HCT116 (cell line): ENCODE measurements around the gene SLC25A6. TPM values are rescaled to one million over a fixed set of nuclear protein-coding genes. Genes with fewer than 3 reads are reported as not detected.
A peak's percentile ranks its signal among the peaks of the same experiment; 100 is the strongest.

Source experiments
- ATAC-seq: fragments of 200-7000 bp; cut with Tn5 transposase; 2 replicates; pipeline ENCODE4 v1.9.1; 2020; ENCODE audit warnings: mild to moderate bottlenecking, moderate library complexity
- BruUV-seq: library from RNA; stranded (reverse); fragments of 400-500 nt; replicated peaks from 2 replicates; lab custom pipeline; 2021; lab: Mats Ljungman, UMichigan
- CTCF ChIA-PET: fragments of 300-600 bp; sonication (Branson Sonifier 250); formaldehyde crosslinking; loops from one replicate; lab custom pipeline; 2021; ENCODE audit warnings: antibody characterized with exemption; lab: Charles Lee
- POLR2A ChIA-PET: fragments of 300-600, 350-600 bp; sonication (Branson Sonifier 250); formaldehyde crosslinking; loops from one replicate; lab custom pipeline; 2021; ENCODE audit warnings: antibody characterized with exemption; lab: Charles Lee
- RAD21 ChIA-PET, 2 experiments: fragments of 300-600 bp; sonication (Branson Sonifier 250); formaldehyde crosslinking; loops; one replicate each; lab custom pipeline; 2023; ENCODE audit warnings: low total read pairs in 2 of 2; ENCODE audit not compliant: uncharacterized antibody in 2 of 2, unreplicated experiment in 2 of 2, low non-redundant PET in 1 of 2; lab: Charles Lee
- DNase-seq: peaks from one replicate; pipeline ENCODE4 v3.0.0-alpha.2; 2010; ENCODE audit warnings: low read depth, low spot score
- H2AFZ ChIP-seq: fragments of 200-600 bp; shearing (Covaris generic), sonication (generic); 2 replicates; pipeline ENCODE4 v1.6.1; 2017; ENCODE audit warnings: low read depth, mixed run types, mixed read lengths, antibody characterized with exemption, low read length; ENCODE audit not compliant: poor library complexity, severe bottlenecking
- H3K27ac ChIP-seq: 2 replicates; pipeline ENCODE4 v1.5.1; 2012; ENCODE audit warnings: low read depth, low read length
- H3K27me3 ChIP-seq: fragments of 200-600 bp; sonication (generic); 2 replicates; pipeline ENCODE4 v1.6.1; 2016; ENCODE audit warnings: mixed run types, low read length, mixed read lengths; ENCODE audit not compliant: insufficient read depth
- H3K36me3 ChIP-seq, 2 experiments: fragments of 200-500 bp in 1 of 2; fragments of 200-600 bp in 1 of 2; sonication (Bioruptor generic) in 1 of 2; sonication (generic) in 1 of 2; 2 replicates each; pipeline versions ENCODE4 v1.5.1 to v1.6.1; 2014 to 2016; ENCODE audit warnings: low read length in 2 of 2, inconsistent platforms in 1 of 2, mixed read lengths in 1 of 2, mixed run types in 1 of 2; ENCODE audit not compliant: insufficient read depth in 2 of 2, control insufficient read depth in 1 of 2
- H3K4me1 ChIP-seq, 2 experiments: fragments of 200-600 bp in 1 of 2; sonication (generic) in 1 of 2; 2 replicates each; pipeline versions ENCODE4 v1.5.1 to v1.6.1; 2012 to 2017; ENCODE audit warnings: low read length in 2 of 2, inconsistent platforms in 1 of 2, mild to moderate bottlenecking in 1 of 2, mixed read lengths in 1 of 2, mixed run types in 1 of 2, moderate library complexity in 1 of 2; ENCODE audit not compliant: insufficient read depth in 2 of 2, control insufficient read depth in 1 of 2
- H3K4me2 ChIP-seq: fragments of 200-600 bp; sonication (generic); 2 replicates; pipeline ENCODE4 v1.6.1; 2017; ENCODE audit warnings: mixed run types, low read length, mixed read lengths
- H3K4me3 ChIP-seq, 2 experiments: fragments of 200-600 bp in 1 of 2; sonication (generic) in 1 of 2; replicated peaks in 1 of 2; 2 replicates each; pipeline ENCODE4 v1.5.1; 2011 to 2016; ENCODE audit warnings: low read length in 2 of 2, control low read depth in 1 of 2, low read depth in 1 of 2, mild to moderate bottlenecking in 1 of 2, mixed read lengths in 1 of 2, mixed run types in 1 of 2
- H3K79me2 ChIP-seq: fragments of 200-600 bp; sonication (generic); 2 replicates; pipeline ENCODE4 v1.6.1; 2017; ENCODE audit warnings: mild to moderate bottlenecking, mixed run types, low read length, moderate library complexity, mixed read lengths; ENCODE audit not compliant: insufficient read depth
- H3K9ac ChIP-seq: fragments of 200-600 bp; sonication (generic); 2 replicates; pipeline ENCODE4 v1.6.1; 2016; ENCODE audit warnings: low read length, mixed read lengths
- H3K9me2 ChIP-seq: fragments of 200-600 bp; sonication (generic), shearing (Covaris generic); 2 replicates; pipeline ENCODE4 v1.6.1; 2017; ENCODE audit warnings: mixed run types, mild to moderate bottlenecking, moderate library complexity; ENCODE audit not compliant: insufficient read depth
- H3K9me3 ChIP-seq, 2 experiments: fragments of 200-500 bp in 1 of 2; fragments of 200-600 bp in 1 of 2; sonication (Bioruptor generic) in 1 of 2; sonication (generic) in 1 of 2; 2 replicates each; pipeline ENCODE4 v1.6.1; 2014 to 2017; ENCODE audit warnings: low read length in 2 of 2, mixed read lengths in 2 of 2, inconsistent platforms in 1 of 2, low read depth in 1 of 2, mild to moderate bottlenecking in 1 of 2, mixed run types in 1 of 2, moderate library complexity in 1 of 2; ENCODE audit not compliant: control insufficient read depth in 1 of 2, insufficient read depth in 1 of 2
- H4K20me1 ChIP-seq: fragments of 200-600 bp; sonication (generic), shearing (Covaris generic); 2 replicates; pipeline ENCODE4 v1.6.1; 2017; ENCODE audit warnings: mixed run types, mild to moderate bottlenecking, moderate library complexity; ENCODE audit not compliant: insufficient read depth
- CEBPB ChIP-seq: IDR thresholded peaks from 2 replicates; pipeline ENCODE4 v1.6.1; 2012; ENCODE audit warnings: low read depth
- CTCF ChIP-seq, 3 experiments: fragments of 200-600 bp in 1 of 3; sonication (generic) in 1 of 3; IDR thresholded peaks in 2 of 3; conservative IDR thresholded peaks in 1 of 3; 2 replicates each; pipeline ENCODE4 v1.5.1; 2012 to 2017; ENCODE audit warnings: low read depth in 2 of 3, low read length in 2 of 3, antibody characterized with exemption in 1 of 3, borderline replicate concordance in 1 of 3, control low read depth in 1 of 3, mild to moderate bottlenecking in 1 of 3, mixed read lengths in 1 of 3, mixed run types in 1 of 3, moderate library complexity in 1 of 3; ENCODE audit not compliant: insufficient read depth in 1 of 3
- EZH2 ChIP-seq: fragments of 200-600 bp; sonication (generic); IDR thresholded peaks from 2 replicates; pipeline ENCODE4 v1.6.1; 2017; ENCODE audit warnings: antibody characterized with exemption, mixed run types
- EZH2phosphoT487 ChIP-seq: fragments of 200-600 bp; IDR thresholded peaks from 2 replicates; pipeline ENCODE4 v1.6.1; 2018; ENCODE audit warnings: antibody characterized with exemption, borderline replicate concordance
- REST ChIP-seq: IDR thresholded peaks from 2 replicates; pipeline ENCODE4 v1.6.1; 2012; ENCODE audit warnings: low read depth
- SIN3A ChIP-seq: IDR thresholded peaks from 2 replicates; pipeline ENCODE4 v1.6.1; 2012; ENCODE audit warnings: low read depth
- SP1 ChIP-seq: IDR thresholded peaks from 2 replicates; pipeline ENCODE4 v1.6.1; 2012; ENCODE audit warnings: low read depth
- TCF7L2 ChIP-seq: IDR thresholded peaks from 2 replicates; pipeline ENCODE4 v1.7.0; 2011; ENCODE audit warnings: borderline replicate concordance, inconsistent platforms; ENCODE audit not compliant: insufficient read depth, insufficient read length; ENCODE audit errors: extremely low read depth
- intact Hi-C: fragments of 100-400 bp; cut with micrococcal nuclease; formaldehyde crosslinking; loops from 2 replicates; pipeline ENCODE4 v1.10.0; 2022
- total RNA-seq: library from RNA; stranded (reverse); gene quantifications from one replicate; pipeline ENCODE4 v1.2.1, GENCODE V29; 2021; ENCODE audit not compliant: unreplicated experiment

The SLC25A6 gene
- total RNA-seq, 1 experiment from 2014 or later = 398 TPM

GRCh38 chrX:1389993-1390285, 2.0 kb downstream of the SLC25A6 start:
- Histone ChIP-seq H3K9me3 (no peaks in the 10 kb centered on the region), H3K4me1 (peaks cover 10 to 28% of the 10 kb centered on the region in 2 experiments; a peak in 3 of 4 replicates), H3K79me2 (peaks cover 64% of the 10 kb centered on the region), H3K4me2 (peak overlapping the region; percentile 84; the same call in 1 of the 2 replicates), H4K20me1 (peaks cover 4% of the 10 kb centered on the region; the same call in 1 of the 2 replicates)
- ChIA-PET CTCF (no interaction called here), RAD21 (no interaction called here)
- TF ChIP-seq TCF7L2 (no peak), CTCF (IDR thresholded peaks at IDR 0.05 in 2 of 3, conservative IDR thresholded peaks at IDR 0.05 in 1 of 3; ENCODE audit: borderline replicate concordance in 1 of 3, insufficient read depth in 1 of 3, low read depth in 2 of 3, low read length in 2 of 3) (no peak), CEBPB (no peak), REST (no peak), SP1 (no peak), SIN3A (no peak), EZH2phosphoT487 (no peak), EZH2 (no peak)
- TF ChIP-seq, all 23 proteins: peak for 0
- Histone ChIP-seq H3K9me2 (no peaks in the 10 kb centered on the region), H2AFZ (no peak overlapping the region), H3K27ac (no peak overlapping the region), H3K27me3 (no peaks in the 10 kb centered on the region), H3K9ac (no peak overlapping the region), H3K36me3 (peaks cover 8 to 53% of the 10 kb centered on the region in 2 experiments), H3K4me3 (no peak overlapping the region)
- ATAC-seq = no peak
- POLR2A ChIA-PET = no interaction called here
- BruUV-seq = no TSS peak
- intact Hi-C loops = no loop called here
- DNase-seq = no peak
